Stimulated activated CD4-positive, alpha-beta T cell treated with anti-CD3 and anti-CD28 coated beads, Interleukin-12 subunit alpha, Interleukin-12 subunit beta, amount 100 ng/mL, for 4 hours (primary cell): ENCODE results near the gene NENF.

Experiments
- DNase-seq: peaks from one replicate; pipeline ENCODE4 v3.0.0-alpha.2; 2020

NENF gene

GRCh38 chr1:212482637-212483441 is 50.1 kb downstream of the NENF start:
- DNase-seq = no peak

DNA sequence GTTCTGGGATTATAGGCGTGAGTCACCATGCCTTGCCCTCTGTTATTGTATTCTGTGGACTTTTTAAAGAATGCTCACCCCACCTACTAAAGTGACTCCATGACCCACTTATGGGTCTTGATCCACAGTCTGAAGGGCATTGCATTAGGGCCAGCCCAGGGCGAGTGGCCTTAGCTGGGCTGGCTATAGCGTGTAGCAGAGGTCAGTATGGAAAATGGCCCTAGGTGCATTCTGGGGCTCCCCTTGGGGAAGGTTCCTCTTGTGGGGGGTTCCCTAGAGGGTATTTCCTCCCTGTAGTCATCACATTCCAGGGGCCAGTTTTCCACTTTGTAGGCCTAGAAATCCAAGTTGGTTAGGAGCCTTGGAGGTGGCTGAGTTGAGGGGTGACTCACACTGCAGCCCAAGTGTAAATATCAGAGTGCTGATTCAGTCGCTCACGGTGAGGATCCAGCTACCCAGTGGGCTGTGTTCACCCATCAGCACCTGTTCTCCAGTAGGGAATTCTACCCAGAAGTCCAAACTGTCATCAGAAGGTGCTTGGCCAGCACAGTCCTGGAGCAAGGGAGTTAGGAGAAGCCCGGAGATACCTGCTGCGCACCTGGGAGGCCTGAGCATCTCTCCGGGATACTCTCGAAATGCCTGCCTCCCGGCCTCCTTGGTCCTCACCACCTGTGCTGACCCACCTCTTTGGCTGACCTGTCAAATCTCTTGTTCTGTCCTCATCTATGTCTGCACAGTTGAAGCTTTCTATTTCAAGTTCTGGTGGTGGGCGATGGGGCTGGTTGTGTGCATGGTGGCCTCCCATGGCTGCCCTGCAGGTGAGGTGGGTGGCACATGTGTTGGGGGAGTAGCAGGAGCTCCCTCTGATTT is 52.2 kb downstream of the NENF start:
- no peak for DNase-seq

DNA sequence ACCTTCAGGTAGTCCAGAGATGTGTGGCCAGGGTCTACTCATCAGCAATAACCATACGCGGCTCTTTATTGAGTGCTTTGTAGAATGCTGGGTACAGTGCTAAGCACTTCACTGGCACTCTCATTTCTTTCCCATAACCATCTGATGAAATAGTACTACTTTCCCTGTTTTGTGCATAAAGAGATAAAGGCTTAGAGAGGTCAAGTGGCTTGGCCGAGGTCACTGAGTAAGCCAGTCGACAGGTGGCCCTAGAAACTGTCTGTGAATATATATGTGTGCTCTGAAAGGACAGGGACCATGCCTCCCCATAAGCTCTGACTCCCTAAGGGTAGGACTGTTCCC is 52.8 kb downstream of the NENF start:
- no peak for DNase-seq

GRCh38 chr1:212485913-212486618 is 53.3 kb downstream of the NENF start:
- DNase-seq = no peak

GRCh38 chr1:212486619-212486975 is 53.9 kb downstream of the NENF start:
- no peak for DNase-seq

- DNase-seq = no peak
These were observed 54.6 kb downstream of the NENF start for GRCh38 chr1:212487286-212487685.

GRCh38 chr1:212487774-212488435 is 55.2 kb downstream of the NENF start:
- DNase-seq = no peak

GRCh38 chr1:212488436-212489283 is 55.9 kb downstream of the NENF start:
- no peak for DNase-seq

DNA sequence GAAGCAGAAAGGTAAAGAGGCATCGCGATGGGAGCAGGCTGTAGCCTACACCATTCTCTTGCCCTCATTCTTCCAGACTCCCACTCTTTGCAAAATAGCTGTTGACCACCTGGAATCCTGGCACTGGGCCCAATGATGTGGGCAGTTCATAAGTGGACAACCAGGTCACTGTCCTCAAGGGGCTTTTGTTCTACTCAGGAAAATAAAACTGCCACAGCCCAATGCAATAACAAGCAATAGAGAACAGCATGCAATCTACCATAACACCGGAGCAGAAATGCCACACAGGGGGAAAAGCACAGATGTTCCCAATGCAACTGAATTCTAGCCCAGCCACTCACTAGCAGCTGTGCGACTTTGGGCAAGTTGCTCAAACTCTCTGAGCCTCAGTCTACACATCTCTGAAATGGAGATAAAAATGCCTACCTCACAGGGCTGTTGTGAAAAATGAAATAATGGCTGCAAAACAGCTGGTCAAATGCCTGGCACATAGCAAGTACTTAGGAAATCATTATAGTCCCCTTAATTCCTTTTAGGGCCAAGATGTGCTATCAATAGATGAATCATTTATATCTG is 56.7 kb downstream of the NENF start:
- DNase-seq = no peak

DNA sequence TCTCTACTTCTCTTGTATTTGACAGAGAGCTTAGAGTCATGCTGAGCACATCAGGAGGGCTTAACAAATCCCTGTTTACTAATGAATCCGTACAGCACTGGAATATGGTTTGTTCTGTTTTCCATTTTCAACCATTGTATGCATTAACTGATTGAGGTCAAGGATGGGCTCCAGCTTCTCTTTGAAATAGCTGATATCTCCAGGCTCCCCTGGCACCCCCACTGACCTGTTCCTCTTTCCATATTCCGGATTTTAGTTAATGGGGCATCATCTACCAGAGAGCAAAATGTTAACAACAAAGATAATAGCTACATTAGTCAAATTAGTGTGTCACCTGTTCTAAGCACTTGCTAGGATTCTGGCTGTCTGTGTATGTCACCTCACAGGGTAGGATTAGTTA is 57.6 kb downstream of the NENF start:
- no peak for DNase-seq

DNA sequence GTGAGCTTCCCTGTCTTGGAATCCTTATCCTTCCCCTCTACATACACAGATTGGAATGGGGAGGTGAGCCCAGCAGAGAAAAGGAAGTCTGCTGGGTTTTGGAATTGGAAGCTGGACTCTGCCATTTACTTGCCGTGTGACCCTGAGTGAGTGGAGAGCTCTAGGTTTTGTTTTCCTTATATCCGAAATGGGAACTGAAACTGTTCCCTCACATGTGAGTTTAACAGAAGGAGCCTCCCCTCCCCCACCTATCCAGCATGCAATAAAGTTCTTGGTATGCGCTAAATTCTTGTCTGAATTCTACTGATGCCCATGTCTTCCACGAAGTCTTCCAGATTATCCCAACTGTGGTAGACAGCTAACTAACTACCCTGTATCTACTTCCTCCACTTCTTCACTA is 58.7 kb downstream of the NENF start:
- DNase-seq = no peak
